ENCODE results near the gene FZR1.

FZR1 gene

GRCh38 chr19:3505598-3506383, at the start of gene FZR1:
Gene FZR1, plus strand, starts transcription at chr19:3506311. Its CDS starts 16,679 bp downstream, at chr19:3522990.
- DNase-seq (ENCODE audit: low read depth): peak; percentile 100

GRCh38 chr19:3456925-3457527, 49.1 kb upstream of the FZR1 start:
- DNase-seq (ENCODE audit: low read depth): no peak

- no peak for DNase-seq (ENCODE audit: low read depth)
Measured at GRCh38 chr19:3457528-3458228, 48.4 kb upstream of the FZR1 start.

- DNase-seq (ENCODE audit: low read depth): no peak
Measured at GRCh38 chr19:3458229-3459088, 47.7 kb upstream of the FZR1 start.

- no peak for DNase-seq (ENCODE audit: low read depth)
Measured at GRCh38 chr19:3459089-3459881, 46.8 kb upstream of the FZR1 start.

GRCh38 chr19:3459965-3460582, 46.0 kb upstream of the FZR1 start:
- DNase-seq (ENCODE audit: low read depth): no peak

GRCh38 chr19:3462991-3463713, 43.0 kb upstream of the FZR1 start:
- DNase-seq (ENCODE audit: low read depth): no peak

GRCh38 chr19:3463714-3464586, 42.2 kb upstream of the FZR1 start:
- DNase-seq (ENCODE audit: low read depth): no peak

GRCh38 chr19:3464587-3465235, 41.4 kb upstream of the FZR1 start:
- no peak for DNase-seq (ENCODE audit: low read depth)

GRCh38 chr19:3465552-3465951, 40.6 kb upstream of the FZR1 start:
- no peak for DNase-seq (ENCODE audit: low read depth)

- DNase-seq (ENCODE audit: low read depth): no peak
Measured at GRCh38 chr19:3466635-3467034, 39.5 kb upstream of the FZR1 start.

GRCh38 chr19:3467437-3468198, 38.5 kb upstream of the FZR1 start:
- DNase-seq (ENCODE audit: low read depth): no peak

GRCh38 chr19:3468211-3468610, 37.9 kb upstream of the FZR1 start:
- DNase-seq (ENCODE audit: low read depth): no peak

- no peak for DNase-seq (ENCODE audit: low read depth)
Measured at GRCh38 chr19:3469638-3470499, 36.2 kb upstream of the FZR1 start.

GRCh38 chr19:3470500-3471128, 35.5 kb upstream of the FZR1 start:
- DNase-seq (ENCODE audit: low read depth): no peak

GRCh38 chr19:3471954-3472655, 34.0 kb upstream of the FZR1 start:
- DNase-seq (ENCODE audit: low read depth): no peak

Data from activated T-cell treated with anti-CD3 and anti-CD28 coated beads for 48 hours (primary cell).